Amniotic epithelial cell (primary cell): ENCODE data around the gene ANTKMT.

Experiments
- DNase-seq: peaks from one replicate; pipeline ENCODE4 v3.0.0-alpha.2; 2010; ENCODE audit warnings: low read depth

Gene ANTKMT

DNA sequence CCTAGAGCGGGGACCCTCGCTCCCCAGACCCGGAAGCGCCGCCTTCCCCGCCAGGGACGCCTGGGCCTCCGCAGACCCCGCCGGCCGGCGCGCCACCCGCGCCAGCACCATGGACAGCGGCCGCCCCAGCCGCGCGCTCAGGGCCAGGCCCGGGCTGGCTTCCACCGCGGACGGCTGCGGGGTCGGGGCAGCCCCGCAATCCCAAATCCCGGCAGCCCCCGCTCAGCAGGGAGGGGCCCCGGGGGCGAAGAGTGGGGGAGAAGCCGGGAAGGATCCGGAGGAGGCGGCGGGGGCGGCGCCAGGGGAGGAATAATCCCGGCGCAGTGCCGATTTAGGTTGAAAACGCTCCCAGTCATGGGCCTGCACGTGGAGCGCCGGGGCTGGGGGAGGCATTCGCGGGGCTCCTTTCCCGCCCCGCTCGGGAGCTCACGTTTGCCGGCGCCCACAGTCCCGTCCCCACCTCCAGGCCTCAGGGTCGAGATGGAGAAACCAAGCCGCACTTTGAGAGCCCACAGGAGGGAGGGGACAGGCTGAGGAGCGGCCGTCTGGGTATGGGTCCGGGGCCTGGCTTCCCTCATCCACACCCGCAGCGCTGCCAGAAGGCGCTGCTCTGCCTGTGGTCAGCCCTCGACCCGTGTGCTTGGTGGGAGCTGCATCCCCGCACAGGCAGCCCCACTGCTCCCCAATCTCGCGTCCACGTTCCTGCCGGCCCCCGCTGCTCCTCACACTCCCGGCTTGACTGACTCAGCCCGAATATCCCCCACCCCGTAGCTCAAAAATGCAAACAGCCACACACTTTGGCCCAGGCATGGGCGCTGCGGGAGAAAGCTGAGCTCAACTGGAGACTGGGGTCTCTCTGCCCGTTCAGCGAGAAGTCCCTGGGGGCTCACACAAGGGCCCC, 20.0 kb upstream of the ANTKMT start:
- DNase-seq: no peak

DNA sequence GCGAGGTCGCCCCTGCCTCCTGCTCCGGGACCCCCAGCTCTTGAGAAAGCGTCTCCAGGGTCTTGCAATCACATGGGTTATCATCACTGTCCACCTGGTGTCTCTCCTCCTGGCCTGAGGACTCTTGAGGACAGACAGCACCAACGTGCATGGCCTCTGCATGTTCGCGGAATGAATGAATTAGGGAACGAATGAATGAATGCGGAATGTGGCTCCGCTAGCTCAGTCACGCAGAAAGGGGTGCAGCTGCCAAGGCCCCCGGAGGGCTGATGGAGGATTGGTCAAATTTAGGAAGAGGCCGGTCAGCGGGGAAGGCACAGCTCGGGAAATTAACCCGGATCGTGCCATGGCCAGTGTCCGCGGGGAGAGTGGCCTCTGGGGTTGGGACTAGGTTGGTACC, 18.6 kb upstream of the ANTKMT start:
- no peak for DNase-seq

- no peak for DNase-seq
Measured at GRCh38 chr16:703406-703805, 17.5 kb upstream of the ANTKMT start.

DNA sequence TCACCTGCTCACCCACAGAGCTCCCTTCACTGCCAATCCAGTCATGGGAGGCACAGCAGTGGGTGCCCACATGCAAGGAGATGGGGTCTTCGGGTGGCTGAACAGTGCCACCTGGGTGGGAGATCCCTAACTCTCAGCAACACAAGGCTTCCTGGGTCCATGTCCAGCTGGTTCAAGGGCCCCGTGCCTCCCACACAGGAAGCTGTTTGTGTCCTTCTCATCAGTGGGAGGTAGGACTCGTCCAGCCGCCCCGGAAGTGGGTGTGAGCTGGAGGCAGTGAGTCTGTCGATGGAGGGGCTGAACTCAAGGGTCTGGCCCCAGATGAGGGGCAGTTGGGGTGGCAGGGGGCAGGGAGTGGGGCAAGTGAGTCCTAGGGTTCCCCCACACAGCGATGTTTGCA, 16.9 kb upstream of the ANTKMT start:
- no peak for DNase-seq

DNA sequence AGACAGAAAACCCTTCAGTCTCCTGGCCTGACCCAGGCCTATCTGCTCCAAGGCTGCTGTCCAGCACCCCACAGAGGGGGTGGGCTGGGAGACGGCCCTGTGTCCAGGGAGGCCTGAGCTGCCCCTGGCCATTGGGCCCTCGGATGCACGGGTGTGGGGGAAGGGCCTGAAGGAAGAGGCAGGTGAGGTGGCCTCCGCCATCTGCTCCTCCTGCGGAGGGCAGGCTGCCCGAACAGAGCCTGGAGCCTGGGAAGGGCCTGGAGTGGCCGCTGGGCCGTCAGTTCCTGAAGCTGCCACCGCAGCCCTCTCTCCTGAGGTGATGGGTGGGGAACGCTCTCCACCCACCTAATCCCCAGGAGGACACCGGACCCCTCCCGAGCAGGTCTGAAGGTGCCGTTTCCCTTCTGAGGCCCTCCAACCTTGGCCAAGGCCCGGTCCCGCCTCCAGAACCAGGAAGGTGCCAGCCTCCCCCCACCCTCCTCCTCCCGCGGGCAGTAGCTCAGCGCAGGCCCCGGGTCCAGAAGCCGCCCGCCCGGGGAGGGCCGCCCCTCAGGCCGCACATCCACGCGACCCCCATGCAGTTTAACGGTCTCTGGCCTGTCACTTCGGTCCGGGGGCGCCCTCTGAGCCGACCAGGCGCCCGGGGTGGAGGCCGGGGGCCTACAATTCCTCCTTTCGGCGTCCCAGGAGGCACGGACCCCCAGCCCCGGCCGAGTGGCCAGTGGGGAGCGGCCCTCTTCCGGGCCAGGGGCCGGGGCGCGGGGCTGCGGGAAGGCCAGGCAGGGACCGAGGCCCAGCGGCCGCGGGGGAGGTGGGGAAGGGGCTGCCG, 16.2 kb upstream of the ANTKMT start:
- DNase-seq: no peak

GRCh38 chr16:705431-706188, 15.3 kb upstream of the ANTKMT start, which contains the start of gene FBXL16:
TSS of gene FBXL16 (minus strand) at chr16:705801. CDS start at chr16:697405, 8,396 bp downstream.
- no peak for DNase-seq

- no peak for DNase-seq
Measured at GRCh38 chr16:706189-707061, 14.5 kb upstream of the ANTKMT start.

DNA sequence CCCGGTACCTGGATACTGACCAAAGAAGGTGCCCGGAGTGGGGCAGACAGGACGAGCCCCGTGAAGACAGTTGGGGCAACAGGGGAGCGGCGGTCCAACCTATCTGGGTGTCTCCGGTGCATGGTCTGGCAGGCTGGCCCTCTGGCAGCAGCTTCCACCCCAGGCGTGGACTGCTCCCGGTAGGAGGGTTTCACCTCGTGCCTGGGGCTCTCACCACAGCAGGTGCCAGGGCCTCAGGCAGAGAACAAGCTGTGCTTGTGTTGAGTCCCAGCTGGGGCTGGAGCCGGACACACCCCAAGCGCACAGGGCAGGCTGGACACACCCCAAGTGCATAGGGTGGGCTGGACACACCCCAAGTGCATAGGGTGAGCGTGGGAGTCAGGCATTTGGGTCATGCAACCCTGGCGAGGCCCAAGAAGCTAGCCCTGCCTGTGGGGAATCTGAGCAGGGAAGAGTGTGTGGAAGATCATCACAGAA, 13.8 kb upstream of the ANTKMT start:
- no peak for DNase-seq

- DNase-seq: no peak
Measured at GRCh38 chr16:708019-708418, 12.9 kb upstream of the ANTKMT start.

DNA sequence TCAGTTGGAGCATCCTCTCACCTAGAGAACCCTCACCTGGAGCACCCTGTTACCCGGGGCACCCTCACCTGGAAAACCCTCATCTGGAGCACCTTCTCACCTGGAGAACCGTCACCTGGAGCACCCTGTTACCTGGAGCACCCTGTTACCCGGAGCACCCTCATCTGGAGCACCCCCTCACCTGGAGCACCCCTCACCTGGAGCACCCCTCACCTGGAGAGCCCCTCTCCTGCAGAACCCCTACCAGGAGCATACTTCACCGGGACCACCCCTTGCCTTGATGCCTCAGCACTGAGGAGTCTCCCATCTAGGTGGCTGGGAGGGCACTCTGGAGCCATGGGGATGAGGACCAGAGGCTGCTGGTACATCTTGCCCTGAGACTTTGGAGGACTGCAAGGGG, 12.0 kb upstream of the ANTKMT start:
- DNase-seq: no peak

GRCh38 chr16:709566-710499, 11.1 kb upstream of the ANTKMT start:
- peak; percentile 78 for DNase-seq

DNA sequence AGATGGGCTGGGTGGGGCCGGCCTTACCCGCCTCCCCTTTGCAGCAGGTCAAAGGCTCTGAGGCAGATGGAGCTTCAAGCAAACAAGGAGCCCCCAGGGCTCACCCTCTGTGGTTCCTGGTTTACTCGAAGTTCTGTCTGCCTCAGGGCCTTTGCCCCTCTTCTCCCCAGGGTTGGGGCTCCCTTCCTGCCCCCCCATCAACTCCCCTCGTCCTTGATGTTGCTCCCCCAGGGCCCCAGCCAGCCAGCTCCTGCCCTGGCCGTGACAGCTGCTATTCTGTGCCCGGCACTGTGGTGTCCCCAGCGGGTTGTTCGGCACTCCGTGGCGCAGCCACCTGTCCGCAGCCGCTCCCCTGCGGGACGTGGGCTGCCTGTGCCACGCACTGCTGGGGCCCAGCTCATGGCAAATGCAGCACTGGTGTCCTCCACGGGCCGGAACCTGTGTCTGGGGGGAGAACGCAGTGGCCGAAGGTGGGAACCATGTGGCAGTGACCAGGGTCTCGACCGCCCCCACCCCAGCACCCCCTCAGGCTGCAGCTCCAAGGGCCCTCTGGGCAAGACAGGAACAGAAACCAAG, 10.4 kb upstream of the ANTKMT start:
- no peak for DNase-seq

DNA sequence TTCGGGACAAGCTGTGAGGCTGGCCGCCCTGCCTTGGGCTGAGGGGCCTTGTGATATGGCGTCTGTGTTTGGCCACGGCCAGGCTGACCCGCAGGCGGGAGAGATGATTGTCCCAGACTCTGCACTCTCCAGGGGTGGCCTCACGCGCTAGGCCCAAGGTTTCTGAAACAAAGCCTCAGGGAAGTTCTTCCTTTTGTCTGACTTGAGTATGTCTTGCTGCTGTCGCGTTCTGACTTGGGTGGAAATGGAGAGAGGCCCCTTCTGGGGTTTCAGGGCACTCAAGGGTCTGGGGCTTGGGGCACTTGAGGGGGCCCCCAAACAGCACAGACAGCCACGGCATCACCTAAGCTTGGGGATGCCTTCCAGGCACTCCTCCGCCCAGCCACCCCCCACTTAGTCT, 9.9 kb upstream of the ANTKMT start:
- no peak for DNase-seq

DNA sequence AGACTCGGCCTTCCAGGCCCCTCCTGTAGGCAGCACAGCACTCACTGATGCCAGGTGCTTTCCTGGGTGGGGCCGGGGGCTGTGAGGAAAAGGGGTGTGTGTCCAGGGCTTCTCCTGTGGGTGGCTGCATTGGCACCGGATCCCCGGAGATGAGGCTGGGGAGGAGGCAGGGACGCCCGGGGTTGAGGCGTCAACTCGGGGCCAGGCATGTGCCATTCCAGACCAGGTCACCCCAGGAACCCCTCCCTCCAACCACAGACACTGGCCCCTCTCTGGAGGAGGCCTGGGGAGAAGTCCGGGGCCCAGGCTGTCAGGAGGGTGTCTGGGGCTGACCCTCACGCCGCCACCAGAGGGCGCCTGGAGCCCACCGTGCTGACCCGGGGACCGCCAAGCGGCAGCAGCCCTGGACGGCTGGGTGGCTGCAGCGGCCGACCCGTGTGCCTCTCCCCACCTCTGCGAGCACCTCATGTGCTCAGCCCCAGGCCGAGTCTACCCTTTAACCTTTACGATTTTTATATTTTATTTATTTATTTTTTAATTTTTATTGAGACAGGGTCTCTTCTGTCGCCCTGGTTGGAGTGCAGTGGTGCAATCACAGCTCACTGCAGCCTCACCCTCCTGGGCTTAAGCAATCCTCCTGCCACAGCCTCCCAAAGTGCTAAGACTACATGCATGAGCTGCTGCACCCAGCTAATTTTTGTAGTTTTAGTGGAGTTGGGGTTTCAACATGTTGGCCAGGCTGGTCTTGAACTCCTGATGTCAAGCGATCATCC, 9.2 kb upstream of the ANTKMT start:
- DNase-seq: peak; percentile 42

GRCh38 chr16:712740-713250, 8.2 kb upstream of the ANTKMT start:
- DNase-seq: peak; percentile 95

DNA sequence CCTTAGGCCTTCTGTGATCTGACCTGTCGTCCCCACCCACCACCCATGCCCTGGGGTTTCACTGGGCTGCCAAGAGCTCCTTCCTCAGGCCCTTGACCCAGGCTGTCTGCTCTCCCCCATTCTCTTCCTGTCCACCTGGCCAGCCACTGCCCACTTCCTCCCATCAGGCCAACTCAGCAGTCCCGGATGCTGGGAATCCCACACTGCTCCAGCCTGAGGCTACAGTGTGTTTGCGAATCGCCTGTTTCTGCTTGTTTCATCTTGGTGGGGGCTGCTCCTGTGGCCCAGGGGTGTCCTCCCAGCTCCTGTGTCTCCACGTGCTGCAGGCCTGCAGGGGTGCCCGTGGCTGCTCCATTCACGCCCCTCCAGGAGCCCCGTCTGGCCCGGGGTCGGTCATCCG, 6.9 kb upstream of the ANTKMT start:
- no peak for DNase-seq

DNA sequence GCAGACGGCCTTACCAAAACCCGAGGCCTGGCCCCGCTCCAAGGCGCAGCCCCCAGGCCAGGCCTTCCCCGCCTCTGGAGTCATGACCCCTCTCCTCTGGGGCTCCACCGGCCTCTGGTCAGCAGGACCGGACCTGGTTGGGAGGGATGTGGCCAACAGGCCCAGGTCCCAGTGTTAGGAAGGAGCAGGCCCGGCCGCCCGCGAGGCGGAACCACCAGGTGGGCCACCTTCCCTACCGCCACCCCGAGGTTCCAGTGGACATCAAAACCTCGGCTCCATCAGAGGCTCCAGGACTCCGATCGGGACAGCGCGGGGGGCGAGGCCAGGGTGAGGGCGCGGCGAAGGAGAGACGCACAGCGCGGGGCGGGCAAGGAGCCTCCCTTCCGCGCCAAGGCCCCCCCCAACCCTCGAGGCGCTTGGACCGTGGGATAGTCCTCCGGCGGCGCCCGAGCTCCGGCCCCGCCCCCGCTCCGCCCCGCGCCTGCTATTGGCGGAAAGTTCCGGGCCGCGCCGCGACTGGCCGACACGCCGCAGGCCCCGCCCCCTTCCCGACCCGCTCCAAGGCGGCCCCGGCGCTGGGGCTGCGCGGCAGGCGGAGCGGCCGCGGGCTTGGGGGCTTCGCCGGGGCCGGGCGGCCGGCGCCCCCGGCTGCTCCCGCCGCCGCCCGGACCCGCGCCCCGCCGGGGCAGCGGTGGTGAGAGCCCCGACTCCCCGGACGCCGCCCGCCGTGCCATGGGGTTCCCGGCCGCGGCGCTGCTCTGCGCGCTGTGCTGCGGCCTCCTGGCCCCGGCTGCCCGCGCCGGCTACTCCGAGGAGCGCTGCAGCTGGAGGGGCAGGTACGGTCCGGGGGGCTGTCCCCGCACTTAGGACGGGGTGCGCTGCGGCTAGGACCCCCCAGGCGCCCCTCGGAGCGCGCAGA, 6.1 kb upstream of the ANTKMT start, which contains the start of gene METRN:
TSS of gene METRN (plus strand) at position 561 of the 919 bp plus-strand sequence. CDS start at position 733, 172 bp downstream.
- DNase-seq: peak; percentile 74
